ENCODE measurements around the gene QPCT.
A peak's percentile ranks its signal among the peaks of the same experiment; 100 is the strongest.

Gene QPCT

DNA sequence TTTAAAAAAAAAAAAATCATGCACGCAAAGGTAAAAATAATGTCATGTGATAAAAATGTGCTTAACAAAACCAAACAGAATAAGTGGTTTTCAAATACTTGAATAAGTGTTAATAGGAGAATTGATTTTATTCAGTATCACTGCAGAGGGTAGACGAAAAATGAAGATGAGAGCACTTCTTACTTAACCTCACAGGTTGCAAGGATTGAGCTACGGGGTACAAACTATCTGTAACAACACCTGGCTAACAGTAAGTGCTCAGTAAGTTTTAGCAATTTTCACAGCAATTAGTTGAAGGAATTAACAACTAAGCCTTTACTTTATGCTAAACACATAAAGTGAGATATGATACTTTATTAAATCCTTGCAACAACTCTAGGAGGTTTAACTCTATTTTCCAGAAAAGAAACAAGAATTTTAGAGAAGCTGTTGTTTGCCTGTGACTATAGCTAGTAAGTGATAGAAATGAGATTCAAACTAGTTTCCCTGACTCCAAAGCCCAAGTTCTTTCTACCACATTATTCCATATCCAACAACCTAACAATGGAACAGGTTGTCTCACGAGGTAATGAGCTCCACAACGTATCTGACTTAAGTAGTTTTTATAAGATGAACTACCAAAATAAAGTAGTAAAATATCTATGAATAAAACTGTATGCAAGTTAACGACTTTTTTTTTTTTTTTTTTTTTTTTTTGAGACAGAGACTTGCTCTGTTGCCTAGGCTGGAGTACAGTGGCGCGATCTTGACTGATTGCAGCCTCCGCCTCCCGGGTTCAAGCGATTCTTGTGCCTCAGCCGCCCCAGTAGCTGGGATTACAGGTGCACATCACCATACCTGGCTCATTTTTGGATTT lies 24.4 kb upstream of the QPCT start:
- DNase-seq (ENCODE audit: low read depth) = no peak
- H3K4me3 ChIP-seq (ENCODE audit: control insufficient read depth, low read depth, low read length) = no peak overlapping the region
- TF ChIP-seq, protein P1, sequence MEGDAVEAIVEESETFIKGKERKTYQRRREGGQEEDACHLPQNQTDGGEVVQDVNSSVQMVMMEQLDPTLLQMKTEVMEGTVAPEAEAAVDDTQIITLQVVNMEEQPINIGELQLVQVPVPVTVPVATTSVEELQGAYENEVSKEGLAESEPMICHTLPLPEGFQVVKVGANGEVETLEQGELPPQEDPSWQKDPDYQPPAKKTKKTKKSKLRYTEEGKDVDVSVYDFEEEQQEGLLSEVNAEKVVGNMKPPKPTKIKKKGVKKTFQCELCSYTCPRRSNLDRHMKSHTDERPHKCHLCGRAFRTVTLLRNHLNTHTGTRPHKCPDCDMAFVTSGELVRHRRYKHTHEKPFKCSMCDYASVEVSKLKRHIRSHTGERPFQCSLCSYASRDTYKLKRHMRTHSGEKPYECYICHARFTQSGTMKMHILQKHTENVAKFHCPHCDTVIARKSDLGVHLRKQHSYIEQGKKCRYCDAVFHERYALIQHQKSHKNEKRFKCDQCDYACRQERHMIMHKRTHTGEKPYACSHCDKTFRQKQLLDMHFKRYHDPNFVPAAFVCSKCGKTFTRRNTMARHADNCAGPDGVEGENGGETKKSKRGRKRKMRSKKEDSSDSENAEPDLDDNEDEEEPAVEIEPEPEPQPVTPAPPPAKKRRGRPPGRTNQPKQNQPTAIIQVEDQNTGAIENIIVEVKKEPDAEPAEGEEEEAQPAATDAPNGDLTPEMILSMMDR (IDR thresholded peaks at IDR 0.05; ENCODE audit: control insufficient read depth, insufficient read depth, low read depth, low read length, missing control alignments) = no peak

DNA sequence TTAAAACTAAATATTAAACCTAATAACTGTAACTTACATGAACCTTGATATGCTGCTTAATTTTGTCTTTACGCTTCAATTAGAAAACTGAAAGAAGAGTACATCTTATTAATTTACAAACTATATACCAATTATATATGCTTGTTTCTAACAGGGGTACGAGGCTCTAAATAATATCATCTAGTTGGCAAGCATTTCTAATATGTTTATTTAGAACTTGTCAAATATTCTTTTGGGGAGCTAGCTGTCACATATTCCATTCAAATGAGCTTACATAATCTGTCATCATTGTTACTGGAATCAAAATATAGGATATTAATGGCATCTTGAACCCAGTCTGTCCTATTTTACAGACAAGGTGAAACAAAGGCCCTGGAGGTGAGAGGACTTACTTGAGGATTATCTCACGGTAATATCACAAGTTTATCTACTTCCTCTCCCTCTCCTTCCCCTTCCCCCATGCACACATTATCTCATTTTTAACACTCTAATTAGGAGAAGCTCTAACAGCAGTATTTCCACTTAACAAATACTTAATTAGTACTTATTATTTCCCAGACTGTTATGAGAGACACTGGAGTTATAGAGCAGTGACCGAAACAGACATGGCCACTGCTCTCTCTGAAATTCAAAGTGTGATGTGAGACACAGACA lies 23.3 kb upstream of the QPCT start:
- TF ChIP-seq, protein P1 (IDR thresholded peaks at IDR 0.05; ENCODE audit: control insufficient read depth, insufficient read depth, low read depth, low read length, missing control alignments) = no peak
- no peak overlapping the region for H3K4me3 ChIP-seq (ENCODE audit: control insufficient read depth, low read depth, low read length)
- DNase-seq (ENCODE audit: low read depth) = no peak

DNA sequence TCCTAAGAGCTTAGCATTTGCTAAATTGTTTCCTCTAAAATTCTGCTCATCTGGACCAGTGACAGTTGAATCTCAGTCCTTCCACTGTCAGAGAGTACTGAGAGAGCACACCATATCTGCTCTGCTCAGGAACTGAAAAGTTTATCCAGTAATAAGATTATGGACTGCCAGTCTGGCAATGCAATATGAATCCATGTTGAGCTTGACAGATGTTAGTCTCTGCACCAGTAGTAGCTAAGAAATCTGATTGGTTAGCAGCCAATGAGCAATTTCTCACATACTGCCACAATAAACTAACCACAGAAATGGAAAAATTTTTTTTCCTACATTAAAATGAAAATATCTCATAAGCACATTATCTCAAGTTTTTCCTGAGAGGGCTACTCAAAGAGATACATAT lies 22.1 kb upstream of the QPCT start:
- no peak overlapping the region for H3K4me3 ChIP-seq (ENCODE audit: control insufficient read depth, low read depth, low read length)
- TF ChIP-seq, protein P1 (IDR thresholded peaks at IDR 0.05; ENCODE audit: control insufficient read depth, insufficient read depth, low read depth, low read length, missing control alignments) = no peak
- no peak for DNase-seq (ENCODE audit: low read depth)

DNA sequence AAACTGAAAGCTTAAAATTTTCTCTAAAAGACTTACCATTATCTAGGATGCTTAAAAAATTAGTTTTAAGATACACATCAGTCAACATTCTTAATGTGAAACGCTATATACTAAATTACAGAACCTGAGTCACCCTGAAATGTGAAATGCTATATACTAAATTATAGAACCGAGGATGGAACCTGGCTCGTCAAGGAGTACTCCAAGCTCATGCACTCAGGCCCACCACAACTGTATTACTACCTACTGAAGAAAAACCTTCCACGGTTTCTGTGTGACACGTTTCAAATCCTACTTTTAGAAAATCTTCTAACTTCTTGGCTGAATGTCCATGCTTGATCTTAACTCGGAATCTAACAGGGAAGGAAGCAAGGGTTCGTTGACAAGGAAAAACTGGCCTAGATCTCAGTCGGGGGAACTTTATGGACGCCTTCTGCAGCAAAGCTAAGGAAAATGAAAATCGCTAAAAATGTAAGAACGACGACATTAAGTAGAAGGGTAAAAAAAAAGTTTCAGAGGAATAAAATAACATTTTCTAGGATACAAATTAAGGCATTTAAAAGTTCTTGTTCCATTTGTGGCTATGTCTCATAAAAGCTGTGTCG lies 21.2 kb upstream of the QPCT start:
- TF ChIP-seq, protein P1 (IDR thresholded peaks at IDR 0.05; ENCODE audit: control insufficient read depth, insufficient read depth, low read depth, low read length, missing control alignments) = no peak
- H3K4me3 ChIP-seq (ENCODE audit: control insufficient read depth, low read depth, low read length) = peak overlapping the region; percentile 68
- DNase-seq (ENCODE audit: low read depth) = no peak

DNA sequence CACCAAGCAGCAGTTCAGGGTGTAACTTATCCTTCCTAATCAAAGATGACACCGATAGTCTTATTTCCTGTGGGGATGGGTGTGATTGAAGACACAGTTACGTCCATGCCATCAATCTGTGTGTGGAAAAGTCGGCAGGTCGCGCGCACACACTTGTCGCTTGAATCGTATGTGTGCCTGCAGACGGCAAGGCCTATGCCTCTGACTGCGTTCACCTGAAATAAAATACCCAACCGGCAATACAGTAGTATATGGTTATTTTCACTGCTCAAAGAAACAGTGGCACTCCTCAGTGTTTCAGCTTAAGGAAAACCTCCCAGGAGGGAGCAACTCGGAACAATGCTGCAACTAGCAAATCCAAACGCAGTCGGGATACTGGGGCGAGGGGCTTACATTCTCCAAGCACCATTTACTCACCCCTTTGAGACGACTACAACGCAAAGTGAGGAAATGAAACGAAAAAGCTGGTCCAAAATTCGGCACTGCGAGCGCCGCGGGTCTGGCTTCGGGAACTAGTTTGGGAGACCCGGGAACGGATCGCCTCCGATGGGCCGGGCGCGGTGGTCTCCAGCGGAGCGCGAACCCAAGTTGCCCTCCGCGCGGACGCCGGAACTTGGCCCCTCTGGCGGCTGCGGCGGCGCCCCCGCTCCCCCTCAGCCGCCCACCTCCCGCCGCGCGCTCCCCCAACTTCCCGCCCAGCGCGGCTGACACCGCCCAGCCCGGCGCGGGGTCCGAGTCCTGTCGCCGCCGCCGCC lies 20.5 kb upstream of the QPCT start:
- TF ChIP-seq, protein P1 (IDR thresholded peaks at IDR 0.05; ENCODE audit: control insufficient read depth, insufficient read depth, low read depth, low read length, missing control alignments) = no peak
- no peak for DNase-seq (ENCODE audit: low read depth)
- H3K4me3 ChIP-seq (ENCODE audit: control insufficient read depth, low read depth, low read length) = peak overlapping the region; percentile 68

DNA sequence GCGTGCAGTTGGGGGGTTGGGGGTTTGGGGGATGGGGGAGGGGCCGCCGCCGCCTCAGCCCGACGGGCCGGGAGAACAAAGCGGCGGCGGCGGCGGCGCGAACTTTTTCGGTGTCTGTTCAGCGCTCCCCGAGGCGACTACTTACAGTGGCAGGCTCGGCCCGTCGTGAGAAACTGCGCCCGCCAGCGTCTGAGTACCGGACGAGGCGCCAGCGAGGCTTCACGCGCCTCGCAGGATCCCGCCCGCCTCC lies 20.0 kb upstream of the QPCT start:
- no peak for DNase-seq (ENCODE audit: low read depth)
- TF ChIP-seq, protein P1 (IDR thresholded peaks at IDR 0.05; ENCODE audit: control insufficient read depth, insufficient read depth, low read depth, low read length, missing control alignments) = no peak
- H3K4me3 ChIP-seq (ENCODE audit: control insufficient read depth, low read depth, low read length) = peak overlapping the region; percentile 68

All from AG09309 (cell line).